Neutrophil (primary cell): ENCODE data around the gene ATG12.
A peak's percentile ranks its signal among the peaks of the same experiment; 100 is the strongest.

Experiments used
- H3K27ac ChIP-seq: fragments of 200-600 bp; sonication (generic); 2 replicates; pipeline ENCODE4 v1.5.1; 2016; ENCODE audit warnings: mild to moderate bottlenecking, moderate library complexity
- H3K27me3 ChIP-seq: fragments of 200-600 bp; sonication (generic); 2 replicates; pipeline ENCODE4 v1.6.0; 2016; ENCODE audit warnings: mild to moderate bottlenecking
- H3K36me3 ChIP-seq: fragments of 200-600 bp; sonication (generic); 2 replicates; pipeline ENCODE4 v1.5.1; 2017
- H3K4me1 ChIP-seq, 2 experiments: fragments of 200-600 bp in 1 of 2; sonication (generic) in 1 of 2; 1 replicate in 1 of 2; 2 replicates in 1 of 2; pipeline versions ENCODE4 v1.5.1 to v1.6.1; 2013 to 2016; ENCODE audit warnings: low read depth in 1 of 2, low read length in 1 of 2, mild to moderate bottlenecking in 1 of 2, moderate library complexity in 1 of 2; ENCODE audit not compliant: control insufficient read depth in 1 of 2, insufficient read depth in 1 of 2
- H3K4me3 ChIP-seq, 2 experiments: fragments of 200-600 bp in 1 of 2; sonication (generic) in 1 of 2; 1 replicate in 1 of 2; 2 replicates in 1 of 2; pipeline ENCODE4 v1.5.1; 2013 to 2016; ENCODE audit warnings: low read depth in 1 of 2, low read length in 1 of 2, mild to moderate bottlenecking in 1 of 2, moderate library complexity in 1 of 2
- H3K9me3 ChIP-seq: fragments of 200-600 bp; sonication (generic); 2 replicates; pipeline ENCODE4 v1.5.1; 2016
- TF ChIP-seq, protein P1 (sequence below): fragments of 200-600 bp; sonication (generic); IDR thresholded peaks from 2 replicates; pipeline ENCODE4 v1.5.1; 2016; ENCODE audit warnings: antibody characterized with exemption

Gene ATG12

DNA sequence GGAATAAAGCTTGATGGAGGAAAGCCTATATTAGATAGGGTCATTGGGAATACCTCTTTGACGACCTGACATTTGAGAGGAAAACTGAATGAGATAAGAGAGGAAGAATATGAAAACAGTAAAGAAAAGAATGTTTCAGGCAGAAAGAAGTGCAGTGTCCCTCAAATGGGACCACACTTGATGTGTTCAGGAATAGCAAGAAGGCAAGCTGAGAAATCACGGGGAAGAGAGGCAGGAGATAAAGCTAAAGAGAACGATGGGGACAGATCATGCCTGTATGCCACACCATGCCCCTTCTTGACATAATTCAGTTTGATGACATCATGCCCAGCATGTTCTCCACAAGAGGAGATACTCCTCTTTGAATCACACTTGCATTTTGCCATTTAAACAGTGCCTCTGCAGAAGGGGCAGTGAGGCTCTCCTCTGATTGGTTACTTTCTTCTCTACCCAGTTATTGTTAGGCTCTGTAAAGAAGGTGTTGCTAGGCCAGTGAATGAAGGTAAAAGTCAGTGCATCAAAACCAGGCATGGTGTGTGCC is 8.0 kb upstream of the ATG12 start:
- Histone ChIP-seq H3K4me1 (peaks cover 44 to 51% of the 10 kb centered on the region in 2 experiments), H3K9me3 (no peaks in the 10 kb centered on the region), H3K27me3 (no peaks in the 10 kb centered on the region), H3K36me3 (no peaks in the 10 kb centered on the region), H3K27ac (peak overlapping the region; percentile 14), H3K4me3 (no peak overlapping the region)
- TF ChIP-seq, protein P1, sequence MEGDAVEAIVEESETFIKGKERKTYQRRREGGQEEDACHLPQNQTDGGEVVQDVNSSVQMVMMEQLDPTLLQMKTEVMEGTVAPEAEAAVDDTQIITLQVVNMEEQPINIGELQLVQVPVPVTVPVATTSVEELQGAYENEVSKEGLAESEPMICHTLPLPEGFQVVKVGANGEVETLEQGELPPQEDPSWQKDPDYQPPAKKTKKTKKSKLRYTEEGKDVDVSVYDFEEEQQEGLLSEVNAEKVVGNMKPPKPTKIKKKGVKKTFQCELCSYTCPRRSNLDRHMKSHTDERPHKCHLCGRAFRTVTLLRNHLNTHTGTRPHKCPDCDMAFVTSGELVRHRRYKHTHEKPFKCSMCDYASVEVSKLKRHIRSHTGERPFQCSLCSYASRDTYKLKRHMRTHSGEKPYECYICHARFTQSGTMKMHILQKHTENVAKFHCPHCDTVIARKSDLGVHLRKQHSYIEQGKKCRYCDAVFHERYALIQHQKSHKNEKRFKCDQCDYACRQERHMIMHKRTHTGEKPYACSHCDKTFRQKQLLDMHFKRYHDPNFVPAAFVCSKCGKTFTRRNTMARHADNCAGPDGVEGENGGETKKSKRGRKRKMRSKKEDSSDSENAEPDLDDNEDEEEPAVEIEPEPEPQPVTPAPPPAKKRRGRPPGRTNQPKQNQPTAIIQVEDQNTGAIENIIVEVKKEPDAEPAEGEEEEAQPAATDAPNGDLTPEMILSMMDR: no peak

DNA sequence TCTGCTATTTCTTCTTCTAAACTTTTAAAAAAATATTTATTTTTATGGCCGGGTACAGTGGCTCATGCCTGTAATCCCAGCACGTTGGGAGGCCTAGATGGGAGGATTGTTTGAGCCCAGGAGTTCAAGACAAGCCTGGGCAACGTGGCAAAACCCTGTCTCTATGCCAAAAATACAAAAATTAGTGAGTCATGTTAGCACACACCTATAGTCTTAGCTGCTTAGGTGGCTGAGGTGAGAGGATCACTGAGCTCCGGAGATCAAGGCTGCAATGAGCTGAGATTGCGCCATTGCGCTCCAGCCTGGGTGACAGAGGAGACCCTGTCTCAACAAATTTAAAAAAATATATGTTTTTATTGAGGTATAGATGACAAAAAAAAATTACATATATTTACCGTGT is 5.9 kb upstream of the ATG12 start:
- Histone ChIP-seq H3K27me3 (no peaks in the 10 kb centered on the region), H3K27ac (no peak overlapping the region), H3K4me3 (no peak overlapping the region), H3K9me3 (no peaks in the 10 kb centered on the region), H3K36me3 (no peaks in the 10 kb centered on the region), H3K4me1 (peaks cover 61 to 71% of the 10 kb centered on the region in 2 experiments)
- TF ChIP-seq, protein P1: no peak

DNA sequence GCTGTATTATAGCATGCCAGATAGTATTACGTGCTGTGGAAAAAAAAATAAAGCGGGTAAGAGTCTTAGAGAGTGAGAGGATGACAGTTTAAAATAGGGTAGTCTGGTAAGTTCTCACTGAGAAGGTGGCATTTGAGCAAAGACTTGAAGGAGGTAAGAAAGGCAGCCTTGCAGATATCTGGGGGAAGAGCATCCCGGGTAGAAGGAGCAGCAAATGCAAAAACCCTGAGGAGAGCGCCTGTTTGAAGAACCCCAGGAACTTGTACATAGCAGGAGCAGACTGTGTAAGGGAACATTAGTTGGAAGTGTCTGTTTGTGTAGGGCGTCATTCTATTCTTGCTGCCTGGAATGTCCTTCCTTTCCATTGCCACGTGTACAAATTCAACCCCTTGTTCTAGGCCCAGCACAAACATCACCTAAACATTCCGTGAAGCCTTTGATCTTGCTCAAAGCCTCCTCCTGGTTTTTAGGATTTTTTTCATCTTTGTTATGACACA is 3.0 kb upstream of the ATG12 start:
- H3K9me3 ChIP-seq: no peaks in the 10 kb centered on the region
- peaks cover 3% of the 10 kb centered on the region for H3K36me3 ChIP-seq
- H3K4me1 ChIP-seq: peaks cover 61 to 68% of the 10 kb centered on the region in 2 experiments
- H3K27me3 ChIP-seq: no peaks in the 10 kb centered on the region
- TF ChIP-seq, protein P1: no peak
- peak overlapping the region; percentile 98 for H3K27ac ChIP-seq
- no peak overlapping the region for H3K4me3 ChIP-seq

DNA sequence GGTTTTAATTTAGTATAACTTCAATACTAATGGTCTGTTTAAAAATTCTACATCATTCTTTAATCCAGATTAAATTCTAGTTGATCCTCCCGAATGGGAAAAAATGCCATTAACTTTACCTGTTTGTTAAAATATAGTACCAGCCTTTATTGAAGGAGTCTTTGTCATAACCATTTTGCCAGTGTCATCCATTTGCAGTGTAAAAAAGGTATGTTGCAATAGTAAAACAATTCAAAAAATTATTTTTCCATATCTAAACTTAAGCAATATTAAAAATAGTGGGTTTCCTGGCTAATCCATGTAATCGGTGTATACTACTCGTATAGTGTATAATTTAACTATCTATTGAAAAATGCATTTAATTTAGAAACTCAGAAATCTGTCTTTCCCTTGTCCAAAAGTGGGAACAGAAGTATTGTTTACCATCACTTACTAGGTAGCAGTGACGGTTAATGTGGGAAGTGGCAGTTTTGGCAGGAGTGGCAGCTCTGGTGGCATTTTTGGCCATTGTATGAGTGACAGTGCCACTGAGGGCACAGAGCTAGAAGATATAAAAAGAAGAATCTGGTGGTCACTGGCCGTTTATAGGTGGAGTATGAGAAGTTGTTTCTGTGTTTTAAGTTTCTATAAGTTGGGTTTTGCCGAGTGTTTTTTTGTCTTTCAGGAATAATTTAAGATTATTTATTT is 2.2 kb upstream of the ATG12 start:
- Histone ChIP-seq H3K9me3 (no peaks in the 10 kb centered on the region), H3K27ac (peak overlapping the region; percentile 98), H3K4me3 (peak overlapping the region; percentile 96 to 99), H3K36me3 (peaks cover 3% of the 10 kb centered on the region), H3K27me3 (no peaks in the 10 kb centered on the region), H3K4me1 (peaks cover 63 to 73% of the 10 kb centered on the region in 2 experiments)
- TF ChIP-seq, protein P1: no peak

DNA sequence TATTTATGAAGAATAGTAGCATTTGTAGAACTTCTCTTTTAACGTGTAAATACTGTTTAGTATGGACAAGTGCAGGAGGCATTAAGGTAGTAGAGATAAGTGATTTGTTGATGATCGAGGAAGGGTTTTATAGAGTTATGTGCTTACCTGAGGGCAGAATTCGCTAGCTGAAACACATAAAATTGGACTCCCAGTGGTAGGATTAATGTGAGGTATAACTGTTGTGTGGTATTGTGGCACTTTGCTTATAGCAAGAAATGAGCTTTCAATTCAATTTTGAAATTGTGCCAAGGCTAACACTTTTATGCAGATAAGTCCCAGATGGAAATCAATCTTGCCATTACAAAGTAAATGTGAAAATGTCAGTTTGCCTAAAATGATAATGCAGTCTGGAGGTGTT is 1.6 kb upstream of the ATG12 start:
- peaks cover 3% of the 10 kb centered on the region for H3K36me3 ChIP-seq
- peak overlapping the region; percentile 96 to 99 for H3K4me3 ChIP-seq
- peak overlapping the region; percentile 98 for H3K27ac ChIP-seq
- H3K9me3 ChIP-seq: no peaks in the 10 kb centered on the region
- H3K4me1 ChIP-seq: peaks cover 67 to 78% of the 10 kb centered on the region in 2 experiments
- no peaks in the 10 kb centered on the region for H3K27me3 ChIP-seq
- TF ChIP-seq, protein P1: no peak
